ENCODE results near the gene AZIN2. TPM values are rescaled to one million over a fixed set of nuclear protein-coding genes. Genes with fewer than 3 reads are reported as not detected.

The AZIN2 gene
- total and polyA plus RNA-seq, 9 donors, result 3.8 to 6.4 (median 5.5) TPM

DNA sequence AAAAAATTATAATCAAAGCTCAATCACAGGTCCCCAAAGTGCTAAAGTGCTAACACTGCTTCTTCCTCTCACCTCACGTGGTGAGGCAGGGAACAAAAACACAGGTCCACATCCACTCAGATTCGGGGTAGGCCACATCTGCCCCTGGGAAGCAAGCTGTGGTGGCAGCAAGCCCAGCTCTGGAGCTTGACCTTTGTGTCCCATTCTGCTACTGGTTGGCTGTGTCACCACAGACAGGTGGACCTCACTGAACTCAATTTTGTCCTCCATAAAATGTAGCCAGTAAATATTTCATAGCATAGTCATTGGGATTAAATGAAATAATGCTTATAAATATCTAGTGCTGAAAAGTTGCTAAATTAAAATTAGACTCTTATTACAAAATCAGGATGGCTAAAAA is 8.5 kb downstream of the AZIN2 start:
- Histone ChIP-seq H3K4me3 (ENCODE audit: low read length) (no peak overlapping the region), H3K4me1 (ENCODE audit: control insufficient read depth, insufficient read depth, low read length) (no peaks in the 10 kb centered on the region), H3K27me3 (ENCODE audit: control insufficient read depth, insufficient read depth, low read length) (no peaks in the 10 kb centered on the region), H3K9me3 (replicated peaks; ENCODE audit: control insufficient read depth, low read depth, low read length) (no peaks in the 10 kb centered on the region), H3K27ac (ENCODE audit: low read length) (no peak overlapping the region), H3K36me3 (ENCODE audit: control insufficient read depth, insufficient read depth, low read length) (no peaks in the 10 kb centered on the region)
- no CpG with 5 or more reads among the region's 2 CpGs for WGBS (ENCODE audit: insufficient coverage)
- no peak for DNase-seq

DNA sequence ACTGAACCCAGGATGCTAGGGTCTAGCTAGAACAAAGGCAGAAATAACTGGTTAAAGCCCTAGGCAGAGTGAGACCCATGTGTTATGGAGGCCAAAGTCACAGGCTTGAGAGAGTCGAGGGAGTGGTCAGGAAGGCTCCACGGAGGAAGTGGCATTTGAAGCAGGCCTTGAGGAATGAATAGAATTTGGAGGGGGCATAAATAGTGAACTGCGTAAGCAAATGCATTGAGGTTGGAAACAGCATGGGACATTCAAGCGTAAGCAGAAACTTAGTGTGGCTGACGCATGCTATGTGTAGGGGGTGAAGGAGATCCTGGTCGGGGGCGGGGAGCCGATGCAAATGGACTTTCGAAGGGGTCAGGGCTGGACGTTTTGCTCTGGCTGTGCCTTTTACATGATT is 11.5 kb downstream of the AZIN2 start:
- no peaks in the 10 kb centered on the region for H3K9me3 ChIP-seq (replicated peaks; ENCODE audit: control insufficient read depth, low read depth, low read length)
- H3K27me3 ChIP-seq (ENCODE audit: control insufficient read depth, insufficient read depth, low read length), result no peaks in the 10 kb centered on the region
- WGBS (ENCODE audit: insufficient coverage), result 80% methylated on average over 7 of the region's 10 CpGs
- DNase-seq, result no peak
- no peaks in the 10 kb centered on the region for H3K36me3 ChIP-seq (ENCODE audit: control insufficient read depth, insufficient read depth, low read length)
- H3K4me3 ChIP-seq (ENCODE audit: low read length), result no peak overlapping the region
- H3K4me1 ChIP-seq (ENCODE audit: control insufficient read depth, insufficient read depth, low read length), result peaks cover 9% of the 10 kb centered on the region
- no peak overlapping the region for H3K27ac ChIP-seq (ENCODE audit: low read length)

DNA sequence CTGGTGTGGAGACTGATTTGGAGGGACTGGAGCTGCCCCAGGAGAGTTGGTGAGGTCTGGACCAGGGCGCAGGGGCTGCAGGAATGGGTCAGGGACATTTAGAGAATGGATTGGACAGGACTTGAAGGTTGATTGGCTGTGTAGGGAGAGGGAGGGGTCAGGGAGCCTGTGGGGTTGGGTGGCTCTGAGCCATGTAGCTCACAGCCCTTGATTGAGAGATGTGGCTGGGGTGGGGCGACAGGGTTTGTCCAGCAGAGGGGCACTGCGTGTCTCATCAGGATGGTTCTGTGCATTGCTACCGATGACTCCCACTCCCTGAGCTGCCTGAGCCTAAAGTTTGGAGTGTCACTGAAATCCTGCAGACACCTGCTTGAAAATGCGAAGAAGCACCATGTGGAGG is 12.1 kb downstream of the AZIN2 start:
- WGBS (ENCODE audit: insufficient coverage), result 65% methylated on average over 4 of the region's 5 CpGs
- Histone ChIP-seq H3K27me3 (ENCODE audit: control insufficient read depth, insufficient read depth, low read length) (no peaks in the 10 kb centered on the region), H3K27ac (ENCODE audit: low read length) (no peak overlapping the region), H3K4me1 (ENCODE audit: control insufficient read depth, insufficient read depth, low read length) (peaks cover 9% of the 10 kb centered on the region), H3K4me3 (ENCODE audit: low read length) (no peak overlapping the region), H3K36me3 (ENCODE audit: control insufficient read depth, insufficient read depth, low read length) (no peaks in the 10 kb centered on the region), H3K9me3 (replicated peaks; ENCODE audit: control insufficient read depth, low read depth, low read length) (no peaks in the 10 kb centered on the region)
- no peak for DNase-seq

DNA sequence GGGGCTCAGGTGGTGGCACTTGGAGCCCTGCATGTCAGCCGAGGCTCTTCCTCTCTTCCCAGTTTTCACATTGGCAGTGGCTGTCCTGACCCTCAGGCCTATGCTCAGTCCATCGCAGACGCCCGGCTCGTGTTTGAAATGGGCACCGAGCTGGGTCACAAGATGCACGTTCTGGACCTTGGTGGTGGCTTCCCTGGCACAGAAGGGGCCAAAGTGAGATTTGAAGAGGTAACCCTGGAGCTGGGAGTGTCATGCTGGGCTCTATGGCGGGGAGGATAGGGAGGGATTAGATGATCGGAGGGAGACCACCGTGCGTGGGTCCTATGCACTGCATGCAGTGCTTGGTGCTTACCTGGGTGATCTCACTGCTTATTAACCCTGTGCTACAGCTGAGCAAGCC is 13.5 kb downstream of the AZIN2 start:
- no peaks in the 10 kb centered on the region for H3K27me3 ChIP-seq (ENCODE audit: control insufficient read depth, insufficient read depth, low read length)
- H3K4me3 ChIP-seq (ENCODE audit: low read length), result no peak overlapping the region
- no peaks in the 10 kb centered on the region for H3K36me3 ChIP-seq (ENCODE audit: control insufficient read depth, insufficient read depth, low read length)
- peaks cover 17% of the 10 kb centered on the region for H3K4me1 ChIP-seq (ENCODE audit: control insufficient read depth, insufficient read depth, low read length)
- no peaks in the 10 kb centered on the region for H3K9me3 ChIP-seq (replicated peaks; ENCODE audit: control insufficient read depth, low read depth, low read length)
- H3K27ac ChIP-seq (ENCODE audit: low read length), result no peak overlapping the region
- DNase-seq, result no peak
- WGBS (ENCODE audit: insufficient coverage), result 89% methylated on average over 9 of the region's 11 CpGs

DNA sequence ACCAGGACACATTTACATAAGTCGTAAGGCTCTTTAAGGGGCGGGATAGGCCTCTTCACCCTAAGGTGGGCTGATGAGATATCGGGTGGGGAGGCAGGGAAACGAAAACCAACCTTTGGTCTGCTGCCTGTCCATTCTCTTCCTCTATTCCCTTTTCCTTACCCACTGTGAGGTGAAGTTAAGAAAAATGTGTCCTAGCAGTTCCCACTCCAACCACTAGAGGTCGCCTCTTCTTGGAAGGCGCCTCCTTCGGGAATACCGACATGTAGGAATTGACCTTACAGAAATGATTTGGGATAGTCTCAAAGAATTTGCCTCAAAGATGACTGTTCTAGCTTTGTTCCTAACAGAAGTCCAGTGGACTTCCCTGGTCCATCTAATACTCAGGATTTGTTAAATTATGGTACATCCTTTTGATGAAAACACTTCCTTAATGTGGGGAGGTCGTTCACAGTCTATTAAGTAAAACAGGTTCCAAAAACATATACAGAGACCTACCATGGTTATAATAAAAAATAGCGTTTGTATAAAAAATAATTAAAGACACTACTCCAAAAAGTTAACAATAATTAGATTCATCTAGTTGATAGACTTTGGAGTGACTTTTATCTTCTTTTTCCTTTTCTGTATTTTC is 14.1 kb downstream of the AZIN2 start:
- Histone ChIP-seq H3K4me1 (ENCODE audit: control insufficient read depth, insufficient read depth, low read length) (peaks cover 23% of the 10 kb centered on the region), H3K36me3 (ENCODE audit: control insufficient read depth, insufficient read depth, low read length) (no peaks in the 10 kb centered on the region), H3K27me3 (ENCODE audit: control insufficient read depth, insufficient read depth, low read length) (no peaks in the 10 kb centered on the region), H3K9me3 (replicated peaks; ENCODE audit: control insufficient read depth, low read depth, low read length) (no peaks in the 10 kb centered on the region), H3K27ac (ENCODE audit: low read length) (no peak overlapping the region), H3K4me3 (ENCODE audit: low read length) (no peak overlapping the region)
- no CpG with 5 or more reads among the region's 10 CpGs for WGBS (ENCODE audit: insufficient coverage)
- peak; percentile 70 for DNase-seq

DNA sequence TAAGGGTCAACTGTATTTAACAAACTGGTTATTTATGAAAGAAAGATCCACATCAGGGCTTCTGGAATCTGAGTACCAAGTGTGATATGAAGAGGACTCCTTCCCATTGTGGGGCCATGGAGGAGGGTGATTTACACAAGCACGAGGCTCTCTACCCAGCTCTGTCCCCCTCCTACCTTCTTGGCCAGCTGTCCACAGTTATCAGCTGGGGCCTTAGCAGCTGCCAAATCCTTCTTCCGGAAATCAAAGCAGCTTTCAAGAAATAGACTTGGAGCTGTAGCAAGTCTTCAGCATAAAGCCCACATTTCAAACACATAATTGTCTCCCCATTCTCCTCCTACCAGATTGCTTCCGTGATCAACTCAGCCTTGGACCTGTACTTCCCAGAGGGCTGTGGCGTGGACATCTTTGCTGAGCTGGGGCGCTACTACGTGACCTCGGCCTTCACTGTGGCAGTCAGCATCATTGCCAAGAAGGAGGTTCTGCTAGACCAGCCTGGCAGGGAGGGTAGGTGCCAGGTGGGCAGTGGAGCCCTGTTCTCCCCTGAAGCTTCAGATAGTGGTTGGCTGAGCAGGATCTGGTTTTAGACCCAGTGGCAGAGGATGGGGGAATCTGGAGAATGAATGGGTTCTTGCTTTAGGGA is 15.5 kb downstream of the AZIN2 start:
- H3K4me1 ChIP-seq (ENCODE audit: control insufficient read depth, insufficient read depth, low read length), result peaks cover 23% of the 10 kb centered on the region
- no peaks in the 10 kb centered on the region for H3K9me3 ChIP-seq (replicated peaks; ENCODE audit: control insufficient read depth, low read depth, low read length)
- peak; percentile 71 for DNase-seq
- H3K27me3 ChIP-seq (ENCODE audit: control insufficient read depth, insufficient read depth, low read length), result no peaks in the 10 kb centered on the region
- H3K4me3 ChIP-seq (ENCODE audit: low read length), result no peak overlapping the region
- H3K36me3 ChIP-seq (ENCODE audit: control insufficient read depth, insufficient read depth, low read length), result no peaks in the 10 kb centered on the region
- 51% methylated on average over 7 of the region's 7 CpGs for WGBS (ENCODE audit: insufficient coverage)
- peak overlapping the region; percentile 73 for H3K27ac ChIP-seq (ENCODE audit: low read length)

DNA sequence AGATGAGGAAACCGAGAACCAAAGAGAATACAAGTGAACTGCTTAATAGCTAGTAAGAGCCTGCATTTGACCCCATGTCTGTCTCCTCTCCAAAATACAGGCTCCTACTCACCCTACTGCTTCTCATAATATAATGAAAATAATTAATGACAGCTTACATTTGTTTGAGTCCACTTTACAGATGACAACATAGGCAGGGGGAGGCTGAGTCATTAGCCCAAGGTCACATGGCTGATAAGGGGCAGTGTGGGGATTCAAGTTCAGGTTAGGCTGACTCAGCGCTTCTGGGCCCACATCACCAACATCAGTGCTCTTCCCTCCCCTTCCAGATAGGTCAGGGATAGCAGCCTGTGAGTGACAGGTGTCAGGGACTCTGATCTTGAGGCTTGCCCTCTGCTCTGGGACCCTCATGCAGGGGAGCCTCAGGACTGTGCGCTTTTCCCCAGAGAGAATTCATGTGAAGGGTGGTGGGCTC is 16.2 kb downstream of the AZIN2 start:
- no peak overlapping the region for H3K4me3 ChIP-seq (ENCODE audit: low read length)
- no peaks in the 10 kb centered on the region for H3K27me3 ChIP-seq (ENCODE audit: control insufficient read depth, insufficient read depth, low read length)
- no peak overlapping the region for H3K27ac ChIP-seq (ENCODE audit: low read length)

DNA sequence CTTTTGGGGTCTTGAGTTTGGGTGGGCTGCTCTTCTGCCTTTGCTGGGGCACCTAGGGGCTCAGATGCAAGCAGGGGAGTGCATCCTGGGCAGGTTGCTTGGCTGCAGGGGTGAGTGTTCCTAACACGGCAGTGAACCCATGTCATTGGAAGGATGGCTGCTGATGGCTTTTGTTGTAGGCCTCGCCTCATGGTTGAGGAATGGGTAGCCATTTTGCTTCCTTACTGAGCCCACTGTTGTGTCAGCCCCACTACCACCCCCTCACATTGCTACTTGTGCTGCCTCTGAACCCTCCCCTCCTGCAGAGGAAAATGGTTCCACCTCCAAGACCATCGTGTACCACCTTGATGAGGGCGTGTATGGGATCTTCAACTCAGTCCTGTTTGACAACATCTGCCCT is 16.8 kb downstream of the AZIN2 start:
- Histone ChIP-seq H3K9me3 (replicated peaks; ENCODE audit: control insufficient read depth, low read depth, low read length) (no peaks in the 10 kb centered on the region), H3K36me3 (ENCODE audit: control insufficient read depth, insufficient read depth, low read length) (no peaks in the 10 kb centered on the region), H3K4me3 (ENCODE audit: low read length) (no peak overlapping the region), H3K27ac (ENCODE audit: low read length) (no peak overlapping the region), H3K27me3 (ENCODE audit: control insufficient read depth, insufficient read depth, low read length) (no peaks in the 10 kb centered on the region), H3K4me1 (ENCODE audit: control insufficient read depth, insufficient read depth, low read length) (peaks cover 23% of the 10 kb centered on the region)
- no peak for DNase-seq
- WGBS (ENCODE audit: insufficient coverage), result no CpG with 5 or more reads among the region's 4 CpGs

More for the DNA sequence above, 16.2 kb downstream of the AZIN2 start:
- WGBS (ENCODE audit: insufficient coverage), result 100% methylated on average over 1 of the region's 3 CpGs
- Histone ChIP-seq H3K4me1 (ENCODE audit: control insufficient read depth, insufficient read depth, low read length) (peaks cover 23% of the 10 kb centered on the region), H3K36me3 (ENCODE audit: control insufficient read depth, insufficient read depth, low read length) (no peaks in the 10 kb centered on the region), H3K9me3 (replicated peaks; ENCODE audit: control insufficient read depth, low read depth, low read length) (no peaks in the 10 kb centered on the region)
- no peak for DNase-seq

DNA sequence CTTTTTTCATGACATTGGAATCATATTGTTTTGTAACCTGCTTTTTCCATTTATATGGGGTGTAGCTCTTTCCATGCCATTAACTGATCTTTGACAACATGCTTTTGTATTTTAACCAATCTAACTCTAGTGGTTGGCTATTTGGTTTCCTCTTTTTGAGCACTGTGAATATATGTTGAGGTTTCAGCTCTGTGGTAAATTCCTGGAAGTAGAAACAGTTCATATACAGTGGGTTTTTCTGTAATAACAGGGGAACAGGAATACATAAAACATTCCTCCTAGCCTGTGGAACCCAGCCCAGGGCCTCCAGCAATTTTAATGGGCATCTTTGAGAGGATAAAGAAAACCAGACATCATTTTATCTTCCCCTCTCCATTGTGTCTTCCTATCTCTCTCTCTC is 17.4 kb downstream of the AZIN2 start:
- no peak overlapping the region for H3K27ac ChIP-seq (ENCODE audit: low read length)
- no peak for DNase-seq

DNA sequence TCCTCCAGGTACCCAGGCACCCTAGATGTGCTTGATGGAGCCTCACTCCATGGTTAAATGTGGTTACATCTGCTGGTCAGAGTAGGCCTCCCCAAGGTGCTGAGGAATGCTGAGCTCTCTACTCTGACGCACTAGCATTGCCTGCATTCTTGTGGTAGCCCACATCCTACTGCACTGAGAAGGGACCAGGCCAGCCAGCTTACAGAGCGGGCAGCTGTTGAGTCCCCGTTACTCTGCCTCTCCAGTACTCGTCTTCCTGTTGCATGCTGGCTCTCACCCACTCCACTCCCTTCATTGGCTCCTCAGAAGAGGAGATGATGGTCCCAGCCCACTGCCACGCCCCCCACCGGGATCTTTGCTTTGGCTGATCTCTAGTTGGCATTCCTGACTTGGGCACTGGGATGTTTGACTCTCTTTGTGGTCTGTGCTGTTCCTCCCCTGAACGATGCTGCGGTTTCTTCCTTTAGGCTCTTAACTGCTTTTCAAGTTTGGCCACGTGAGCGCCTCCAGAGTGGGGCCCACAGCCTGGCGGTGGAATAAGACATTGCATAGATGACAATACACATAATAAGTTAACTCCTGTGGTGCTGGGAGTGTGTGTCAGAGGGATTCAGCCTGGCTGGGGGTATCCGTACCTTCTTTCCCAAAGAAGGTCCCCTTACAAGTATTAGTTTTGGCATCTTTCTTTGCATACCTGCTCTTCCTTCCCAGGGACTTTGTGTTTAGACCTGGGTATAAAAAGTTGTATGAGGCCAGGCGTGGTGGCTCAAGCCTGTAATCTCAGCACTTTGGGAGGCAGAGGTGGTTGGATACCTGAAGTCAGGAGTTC is 18.6 kb downstream of the AZIN2 start:
- Histone ChIP-seq H3K27ac (ENCODE audit: low read length) (peak overlapping the region; percentile 67), H3K27me3 (ENCODE audit: control insufficient read depth, insufficient read depth, low read length) (no peaks in the 10 kb centered on the region), H3K4me3 (ENCODE audit: low read length) (no peak overlapping the region), H3K4me1 (ENCODE audit: control insufficient read depth, insufficient read depth, low read length) (peaks cover 23% of the 10 kb centered on the region), H3K36me3 (ENCODE audit: control insufficient read depth, insufficient read depth, low read length) (no peaks in the 10 kb centered on the region), H3K9me3 (replicated peaks; ENCODE audit: control insufficient read depth, low read depth, low read length) (no peaks in the 10 kb centered on the region)
- peak; percentile 71 for DNase-seq
- 38% methylated on average over 6 of the region's 13 CpGs for WGBS (ENCODE audit: insufficient coverage)

More for the DNA sequence above, 17.4 kb downstream of the AZIN2 start:
- no peaks in the 10 kb centered on the region for H3K9me3 ChIP-seq (replicated peaks; ENCODE audit: control insufficient read depth, low read depth, low read length)
- H3K4me1 ChIP-seq (ENCODE audit: control insufficient read depth, insufficient read depth, low read length), result peaks cover 23% of the 10 kb centered on the region
- H3K27me3 ChIP-seq (ENCODE audit: control insufficient read depth, insufficient read depth, low read length), result no peaks in the 10 kb centered on the region
- no peaks in the 10 kb centered on the region for H3K36me3 ChIP-seq (ENCODE audit: control insufficient read depth, insufficient read depth, low read length)
- no peak overlapping the region for H3K4me3 ChIP-seq (ENCODE audit: low read length)

All from muscle of leg (tissue), 11 donors.